SK-N-DZ (cell line): ENCODE data around the gene BEST1.
"Not testable (repeated sequence)": the region's sequence is repeated elsewhere in the genome, so short reads cannot be mapped to it uniquely, and the experiment has no call there.

Experiments
- DNase-seq: peaks from one replicate; pipeline ENCODE4 v3.0.0-alpha.2; 2015; ENCODE audit warnings: low spot score

The BEST1 gene

GRCh38 chr11:61976420-61976800, 26.3 kb downstream of the BEST1 start:
- no peak for DNase-seq

- no peak for DNase-seq
Observed at GRCh38 chr11:61976813-61977475, 26.8 kb downstream of the BEST1 start.

DNA sequence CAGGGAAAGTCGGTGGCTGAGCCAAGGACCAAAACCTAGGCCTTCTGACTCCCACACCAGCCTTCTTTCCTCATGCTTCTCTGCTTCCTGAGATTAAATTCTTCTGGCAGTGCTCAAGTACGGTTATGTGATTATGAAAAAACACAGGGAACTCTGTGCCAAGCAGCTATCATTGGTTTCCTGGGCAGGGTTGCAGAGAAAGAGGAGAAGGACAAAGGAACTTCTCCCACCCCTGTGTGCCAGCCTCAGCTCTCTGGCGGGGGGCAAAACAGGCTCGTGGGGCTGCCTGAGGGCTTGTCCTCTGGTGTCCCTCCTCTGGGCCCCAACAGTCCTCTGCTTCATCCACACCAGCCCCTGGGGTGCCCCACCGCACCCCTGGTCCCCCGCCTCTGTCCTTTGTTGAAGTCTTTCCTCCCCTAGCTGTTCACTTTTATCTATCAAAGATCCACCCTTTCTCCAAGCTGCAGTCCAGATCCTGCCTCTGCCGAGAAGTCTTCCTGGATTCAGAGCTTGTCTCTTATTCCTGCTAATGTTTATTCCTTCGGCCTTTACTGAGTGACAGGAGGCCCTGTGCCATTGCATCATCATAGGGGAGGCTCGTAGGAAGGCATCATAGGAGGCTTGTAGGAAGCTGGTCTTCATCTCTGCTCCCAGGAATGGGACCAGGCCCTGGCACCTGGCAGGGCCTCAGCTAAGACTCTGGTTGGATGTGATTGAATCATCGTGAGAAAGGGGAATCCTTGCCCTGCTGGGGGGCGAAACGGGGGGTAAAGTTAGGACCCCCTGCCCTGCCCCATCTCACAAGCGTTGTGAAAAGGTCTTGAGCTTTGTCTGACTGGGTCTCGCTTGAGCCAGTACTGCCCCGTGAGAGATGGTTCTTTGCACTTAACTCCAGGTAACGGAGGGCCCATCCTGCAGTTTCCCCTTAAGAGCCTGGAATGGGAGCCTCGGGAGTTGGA, 28.8 kb downstream of the BEST1 start:
- no peak for DNase-seq

DNA sequence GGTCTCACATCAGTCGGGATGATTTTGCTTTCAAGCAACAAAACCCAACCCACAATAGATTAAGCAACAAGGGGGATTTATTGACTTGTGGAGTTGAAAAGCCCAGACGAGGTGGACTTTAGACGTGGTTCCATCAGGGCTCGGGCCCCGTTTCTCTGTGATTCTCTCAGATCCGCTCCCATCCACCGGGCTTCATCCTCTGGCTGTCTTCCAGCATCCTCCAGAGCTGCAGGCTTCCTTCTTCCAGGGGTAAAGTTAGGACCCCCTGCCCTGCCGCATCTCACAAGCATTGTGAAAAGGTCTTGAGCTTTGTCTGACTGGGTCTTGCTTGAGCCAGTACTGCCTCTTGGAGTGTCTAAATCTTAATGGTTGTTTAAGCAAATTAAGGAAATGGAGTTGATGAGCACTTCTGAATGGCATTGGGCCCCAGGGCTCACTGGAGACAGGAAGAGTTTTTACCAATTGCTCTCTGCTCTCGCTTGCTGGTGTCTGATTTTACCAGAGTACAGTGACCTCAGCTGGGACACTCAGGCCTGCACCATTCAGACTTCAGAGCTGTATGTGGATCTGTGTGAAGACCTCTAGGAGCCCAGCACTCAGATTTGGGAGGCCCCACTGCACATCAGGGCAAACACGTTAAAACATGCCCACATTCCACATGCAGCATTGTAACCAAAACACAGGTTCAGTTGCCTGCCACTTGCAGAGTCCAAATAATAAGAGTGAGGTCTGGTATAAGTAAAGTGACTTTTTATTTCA, 30.8 kb downstream of the BEST1 start:
- no peak for DNase-seq

DNA sequence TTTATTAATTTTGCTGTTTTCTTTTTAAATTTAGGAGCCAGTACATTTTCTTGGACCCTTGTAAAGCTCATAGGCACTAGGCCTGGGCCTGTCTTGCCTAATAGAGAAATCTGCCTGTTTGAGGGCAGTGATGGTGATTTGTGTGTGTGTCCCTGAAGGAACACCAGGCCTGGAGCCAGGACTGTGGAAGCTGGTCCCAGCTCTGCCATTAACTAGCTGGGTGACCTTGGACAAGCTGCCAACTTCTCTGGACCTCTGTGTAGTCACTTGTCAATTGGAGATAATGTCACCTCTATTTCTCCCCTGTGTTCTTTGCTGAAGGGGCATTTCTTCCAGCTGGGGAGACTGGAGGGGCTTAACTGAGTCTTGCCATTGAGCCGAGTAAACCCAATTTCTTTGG, 33.3 kb downstream of the BEST1 start:
- no peak for DNase-seq

DNA sequence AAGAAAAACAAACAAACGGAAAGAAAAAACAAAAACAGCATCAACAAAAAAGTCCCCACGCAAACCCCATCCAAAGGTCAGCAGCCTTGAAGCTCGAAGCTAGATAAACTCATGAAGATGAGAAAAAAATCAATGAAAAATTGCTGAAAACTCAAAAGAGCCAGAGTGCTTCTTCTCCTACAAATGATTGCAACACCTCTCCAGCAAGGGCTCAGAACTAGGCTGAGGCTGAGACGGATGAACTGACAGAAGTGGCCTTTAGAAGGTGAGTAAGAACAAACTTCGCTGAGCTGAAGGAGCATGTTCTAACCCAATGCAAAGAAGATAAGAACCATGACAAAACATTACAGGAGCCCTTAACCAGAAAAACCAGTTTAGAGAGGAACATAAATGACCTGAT, 35.7 kb downstream of the BEST1 start:
- DNase-seq = no peak

DNA sequence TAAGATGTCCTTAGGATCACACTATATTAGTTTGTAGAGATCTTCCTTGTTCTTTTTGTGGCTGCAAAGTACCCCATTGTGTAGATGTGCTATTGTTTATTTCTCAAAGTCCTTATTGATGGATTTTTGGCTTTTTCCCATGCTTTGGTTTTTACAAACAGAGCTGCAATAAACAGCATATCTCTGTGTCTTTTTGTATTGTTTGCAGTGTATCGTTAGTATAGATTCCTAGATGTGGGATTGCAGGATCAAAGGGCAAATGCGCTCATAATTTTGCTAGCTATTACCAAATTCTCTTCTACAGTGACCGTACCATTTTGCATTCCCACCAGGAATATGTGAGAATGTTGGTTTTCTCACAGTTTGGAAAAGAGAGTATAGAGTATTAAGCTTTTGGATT, 44.8 kb downstream of the BEST1 start:
- no peak for DNase-seq

DNA sequence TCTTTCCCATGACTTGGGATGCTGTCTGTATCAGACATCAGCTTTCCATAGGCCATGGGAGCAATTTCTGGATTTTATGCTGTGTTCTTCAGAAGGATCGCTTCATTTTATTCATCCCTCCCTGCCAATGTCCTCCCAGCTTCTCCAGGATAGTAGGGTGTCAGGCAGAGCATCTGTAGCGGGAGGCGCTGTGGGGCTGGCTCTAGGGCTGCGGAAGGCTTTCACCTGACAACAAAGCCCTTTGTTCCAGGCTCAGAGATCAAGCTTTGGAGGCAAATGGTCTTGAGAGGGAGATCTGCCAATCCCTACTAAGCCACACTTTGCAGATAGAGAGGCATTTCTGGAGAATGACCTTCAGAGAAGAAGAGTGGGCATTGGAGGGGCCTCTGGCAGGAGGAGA, 46.8 kb downstream of the BEST1 start:
- DNase-seq = no peak

DNA sequence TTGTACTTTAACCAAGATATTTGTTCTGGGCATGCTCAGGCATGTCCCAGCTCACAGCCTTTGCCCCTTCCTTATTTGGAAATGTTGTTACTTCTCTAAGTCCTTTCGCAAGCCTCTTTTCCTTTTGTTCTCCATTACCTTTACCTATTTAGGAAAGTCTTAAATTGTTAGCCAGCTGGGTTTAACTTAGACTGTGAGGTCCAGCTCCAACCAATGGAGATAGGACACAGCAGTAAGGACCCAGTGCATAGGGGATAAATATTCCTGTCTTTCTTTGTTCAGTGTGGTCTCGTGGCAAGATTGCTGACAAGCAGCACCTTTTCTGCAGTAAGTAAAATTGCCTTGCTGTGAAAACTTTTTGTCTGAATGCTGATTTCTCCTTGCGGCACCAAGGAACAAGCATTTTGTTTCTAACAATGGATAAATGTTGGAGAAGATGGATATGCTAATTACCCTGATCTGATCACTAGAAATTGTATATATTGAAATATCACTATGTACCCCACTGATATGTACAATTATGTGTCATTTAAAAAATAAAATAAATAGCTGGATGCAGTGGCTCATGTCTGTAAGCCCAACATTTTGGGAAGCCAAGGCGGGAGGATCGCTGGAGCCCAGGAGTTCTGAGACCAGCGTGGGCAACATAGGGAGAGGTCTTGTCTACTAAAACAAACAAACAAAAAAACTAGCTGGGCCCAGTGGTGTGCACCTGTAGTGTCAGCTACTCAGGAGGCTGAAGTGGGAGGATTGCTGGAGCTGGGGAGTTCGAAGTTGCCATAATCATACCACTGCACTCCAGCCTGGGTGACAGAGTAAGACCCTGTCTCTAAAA, 49.2 kb downstream of the BEST1 start:
- no peak for DNase-seq

DNA sequence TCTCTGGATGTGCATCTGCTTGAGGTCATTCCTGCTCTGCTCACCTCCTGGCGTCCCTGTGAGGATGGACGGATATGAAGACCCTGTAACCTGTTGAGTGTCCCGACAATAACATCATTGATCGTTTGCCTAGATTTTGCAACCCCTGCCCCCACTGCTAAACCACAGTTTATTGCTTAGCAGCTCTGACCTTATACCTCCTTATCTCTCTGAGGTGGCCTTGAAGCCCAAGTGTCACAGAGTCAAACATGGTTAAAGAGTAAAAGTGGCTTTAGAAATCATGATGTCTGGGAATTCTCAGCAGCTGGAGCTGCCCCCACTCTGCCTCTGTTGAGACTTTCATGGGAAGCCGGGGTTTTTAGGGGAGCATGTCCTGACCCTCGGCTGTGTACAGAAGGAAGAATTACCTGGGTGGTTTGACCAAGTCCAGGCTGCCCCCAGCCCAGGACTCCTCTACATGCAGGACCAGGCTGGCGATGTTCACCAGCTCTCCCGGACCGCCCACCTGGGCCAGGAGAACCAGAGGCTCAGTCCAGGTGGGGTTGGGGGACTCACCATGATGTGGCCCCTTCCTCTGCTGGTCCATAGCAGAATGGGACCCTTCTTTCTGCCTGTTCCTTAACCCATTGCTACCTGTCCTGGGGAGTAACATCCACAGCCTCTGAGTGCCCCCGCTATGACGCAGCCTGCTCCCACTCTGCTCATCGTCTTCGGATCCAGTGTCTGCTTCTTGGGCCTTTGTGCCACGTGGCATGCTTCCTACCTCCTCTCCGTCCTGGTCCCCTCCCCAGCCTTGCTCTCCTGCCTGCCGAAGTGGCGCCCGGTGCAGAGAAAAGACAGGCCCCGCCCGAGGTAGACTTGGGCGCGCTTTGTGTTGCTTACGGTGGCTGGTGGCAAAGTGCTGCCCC, 50.6 kb downstream of the BEST1 start:
- no peak for DNase-seq

- no peak for DNase-seq
Observed at GRCh38 chr11:62001450-62002191, 51.5 kb downstream of the BEST1 start.

DNA sequence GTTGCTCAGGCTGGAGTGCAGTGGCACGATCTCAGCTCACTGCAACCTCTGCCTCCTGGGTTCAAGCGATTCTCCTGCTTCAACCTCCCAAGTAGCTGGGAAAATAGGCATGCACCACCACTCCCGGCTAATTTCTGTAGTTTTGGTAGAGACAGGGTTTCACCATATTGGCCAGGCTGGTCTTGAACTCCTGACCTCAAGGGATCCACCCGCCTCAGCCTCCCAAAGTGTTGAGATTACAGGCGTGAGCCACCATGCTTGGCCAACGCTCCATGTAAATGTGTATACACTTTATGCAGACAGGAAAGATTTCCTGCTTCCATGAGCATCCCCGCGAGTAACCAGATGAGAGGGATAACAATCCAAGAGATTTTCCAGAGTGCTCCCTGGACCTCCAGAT, 52.1 kb downstream of the BEST1 start:
- DNase-seq = not testable (repeated sequence)

DNA sequence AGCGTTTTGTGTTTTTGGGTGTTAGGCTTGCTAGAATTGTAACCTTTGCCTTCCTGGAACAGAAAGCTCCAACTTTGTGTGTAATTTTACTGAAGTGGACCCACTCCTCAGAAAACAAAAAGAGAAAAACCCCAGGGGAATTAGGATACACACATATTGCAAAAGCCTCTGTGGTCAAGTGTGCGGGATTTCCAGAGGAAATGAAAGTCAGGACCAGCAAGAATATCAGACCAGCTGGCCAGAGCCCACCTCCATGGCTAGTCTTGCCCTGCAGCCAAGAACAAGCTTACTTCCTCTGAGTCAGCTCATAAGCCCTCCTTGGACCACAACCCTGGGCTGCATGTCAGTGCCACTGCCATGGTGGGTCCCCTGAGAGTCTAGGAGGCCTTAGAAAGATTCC, 54.3 kb downstream of the BEST1 start:
- no peak for DNase-seq

DNA sequence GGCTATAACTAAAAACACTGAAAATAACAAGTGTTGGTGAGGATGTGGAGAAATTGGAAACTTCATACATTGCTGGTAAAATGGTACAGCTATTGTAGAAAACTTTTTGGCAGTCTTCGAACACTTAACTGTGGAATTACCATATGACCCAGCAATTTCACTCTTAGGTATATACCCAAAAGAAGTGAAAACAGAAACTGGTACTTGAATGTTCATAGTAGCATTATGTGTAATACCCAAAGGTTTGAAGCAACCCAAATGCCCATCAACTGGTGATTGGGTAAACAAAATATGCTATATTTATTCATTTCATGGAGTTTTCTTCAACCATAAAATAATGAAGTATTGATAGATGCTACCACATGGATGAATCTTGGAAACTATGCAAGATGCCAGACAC, 58.0 kb downstream of the BEST1 start:
- no peak for DNase-seq

- no peak for DNase-seq
Observed at GRCh38 chr11:62010935-62011528, 60.9 kb downstream of the BEST1 start.

DNA sequence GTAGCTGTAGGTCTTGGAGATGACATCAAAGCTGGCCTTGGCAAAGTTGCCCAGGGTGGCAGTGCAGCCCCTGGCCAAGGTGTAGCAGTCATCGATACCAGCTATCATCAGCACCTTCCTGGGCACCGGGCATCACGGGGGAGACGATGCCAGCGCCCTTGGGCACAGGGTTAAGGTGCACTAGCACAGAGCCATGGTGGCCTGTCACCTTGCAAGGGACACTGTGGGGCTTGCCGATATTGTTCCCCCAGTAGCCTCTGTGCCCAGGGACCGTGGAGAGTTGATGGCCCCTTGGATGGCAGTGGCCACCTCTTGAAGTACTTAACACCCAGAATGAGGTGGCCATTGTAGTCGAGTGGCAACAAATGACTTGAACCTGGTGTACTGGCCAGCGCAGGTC, 61.7 kb downstream of the BEST1 start:
- no peak for DNase-seq

GRCh38 chr11:62012451-62012831, 62.3 kb downstream of the BEST1 start:
- DNase-seq = no peak

GRCh38 chr11:62012832-62013461, 62.8 kb downstream of the BEST1 start:
- DNase-seq = no peak
